Liver (tissue), 9 donors: ENCODE results near the gene TTLL7. TPM values are rescaled to one million over a fixed set of nuclear protein-coding genes. Genes with fewer than 3 reads are reported as not detected.

ENCODE experiments used
- DNase-seq: peaks from one replicate; pipeline ENCODE4 v3.0.0-alpha.2; 2017; ENCODE audit warnings: low spot score
- H3K27ac ChIP-seq, 2 donors: one replicate each; pipeline ENCODE4 v1.7.0; 2013; ENCODE audit warnings: inconsistent platforms in 2 of 2, low read length in 2 of 2, control low read depth in 1 of 2, low read depth in 1 of 2, mild to moderate bottlenecking in 1 of 2
- H3K27me3 ChIP-seq, 4 donors: one replicate each; pipeline versions ENCODE4 v1.6.1 to v1.7.0; 2013; ENCODE audit warnings: low read length in 3 of 4, inconsistent platforms in 1 of 4, mild to moderate bottlenecking in 1 of 4, moderate library complexity in 1 of 4; ENCODE audit not compliant: control insufficient read depth in 4 of 4, insufficient read depth in 4 of 4
- H3K36me3 ChIP-seq, 4 donors: one replicate each; pipeline versions ENCODE4 v1.6.1 to v1.7.0; 2013; ENCODE audit warnings: low read length in 3 of 4, mild to moderate bottlenecking in 3 of 4, low read depth in 1 of 4, moderate library complexity in 1 of 4; ENCODE audit not compliant: control insufficient read depth in 4 of 4, insufficient read depth in 3 of 4
- H3K4me1 ChIP-seq, 4 donors: one replicate each; pipeline versions ENCODE4 v1.6.1 to v1.7.0; 2013; ENCODE audit warnings: low read length in 3 of 4, mild to moderate bottlenecking in 3 of 4, moderate library complexity in 1 of 4; ENCODE audit not compliant: control insufficient read depth in 4 of 4, insufficient read depth in 4 of 4
- H3K4me3 ChIP-seq, 3 donors: one replicate each; pipeline versions ENCODE4 v1.6.1 to v1.7.0; 2013; ENCODE audit warnings: low read length in 3 of 3, control low read depth in 1 of 3, low read depth in 1 of 3, mild to moderate bottlenecking in 1 of 3
- H3K9ac ChIP-seq, 2 donors: one replicate each; pipeline ENCODE4 v1.7.0; 2013; ENCODE audit warnings: low read length in 2 of 2, mild to moderate bottlenecking in 2 of 2, moderate library complexity in 2 of 2, control low read depth in 1 of 2, low read depth in 1 of 2
- H3K9me3 ChIP-seq, 4 donors: one replicate each; pipeline versions ENCODE4 v1.6.1 to v1.7.0; 2013; ENCODE audit warnings: low read length in 3 of 4; ENCODE audit not compliant: control insufficient read depth in 4 of 4
- EGR1 ChIP-seq, 2 donors: IDR thresholded peaks; 2 replicates each; pipeline ENCODE4 v1.6.1; 2016 to 2018; ENCODE audit warnings: antibody characterized with exemption in 2 of 2, low read depth in 2 of 2
- FOXA1 ChIP-seq: IDR thresholded peaks from 2 replicates; pipeline ENCODE4 v1.6.1; 2016; ENCODE audit warnings: antibody characterized with exemption
- HNF4A ChIP-seq, 2 donors: conservative IDR thresholded peaks; 2 replicates each; pipeline ENCODE4 v1.6.1; 2016; ENCODE audit warnings: antibody characterized with exemption in 2 of 2, mild to moderate bottlenecking in 2 of 2
- JUND ChIP-seq, 2 donors: IDR thresholded peaks; 2 replicates each; pipeline ENCODE4 v1.6.1; 2016; ENCODE audit warnings: antibody characterized with exemption in 2 of 2
- MAX ChIP-seq: IDR thresholded peaks from 2 replicates; pipeline ENCODE4 v1.6.1; 2016; ENCODE audit warnings: antibody characterized with exemption
- NR2F2 ChIP-seq: IDR thresholded peaks from 2 replicates; pipeline ENCODE4 v1.6.1; 2016; ENCODE audit warnings: antibody characterized with exemption
- RAD21 ChIP-seq, 2 donors: IDR thresholded peaks; 2 replicates each; pipeline ENCODE4 v1.6.1; 2016; ENCODE audit warnings: antibody characterized with exemption in 2 of 2, mild to moderate bottlenecking in 2 of 2
- RXRA ChIP-seq, 2 donors: IDR thresholded peaks; 2 replicates each; pipeline ENCODE4 v1.6.1; 2017 to 2018; ENCODE audit warnings: antibody characterized with exemption in 2 of 2, mild to moderate bottlenecking in 1 of 2
- SP1 ChIP-seq: IDR thresholded peaks from 2 replicates; pipeline ENCODE4 v1.6.1; 2018; ENCODE audit warnings: antibody characterized with exemption, mild to moderate bottlenecking
- TAF1 ChIP-seq: conservative IDR thresholded peaks from 2 replicates; pipeline ENCODE4 v1.6.1; 2016; ENCODE audit warnings: antibody characterized with exemption, mild to moderate bottlenecking
- YY1 ChIP-seq: IDR thresholded peaks from 2 replicates; pipeline ENCODE4 v1.6.1; 2016; ENCODE audit warnings: antibody characterized with exemption, mild to moderate bottlenecking
- WGBS: extraction: QIAGEN DNeasy Blood & Tissue Kit; methylation state at CpG from one replicate; pipeline ENCODE4 v1.1.7; 2013; 5-methylcytosine and 5-hydroxymethylcytosine counted together
- polyA plus RNA-seq, 2 donors: library from polyadenylated mRNA; stranded (reverse) in 1 of 2; unstranded in 1 of 2; fragments of 200-250 nt in 1 of 2; fragments of >200 nt in 1 of 2; fragmentation: Nextera tagmentation in 1 of 2; extraction: Ambion mirVana in 1 of 2; gene quantifications; one replicate each; pipeline versions ENCODE4 v1.2.1 to v1.2.3, GENCODE V29; 2013 to 2015
- total RNA-seq, 2 donors: library from RNA; depleted of rRNA; stranded (reverse); fragments of >200 nt; gene quantifications; one replicate each; pipeline ENCODE4 v1.2.3, GENCODE V29; 2014
- TF ChIP-seq, protein P1 (sequence below): IDR thresholded peaks from 2 replicates; pipeline ENCODE4 v1.6.1; 2016; ENCODE audit warnings: antibody characterized with exemption
- TF ChIP-seq, protein P2 (sequence below): fragments of 150-350 bp; IDR thresholded peaks from 2 replicates; pipeline ENCODE4 v1.5.1; 2017; ENCODE audit warnings: improper control_type of control experiment, low read depth, low read length; ENCODE audit not compliant: missing input control
- TF ChIP-seq, protein P3 (sequence below): IDR thresholded peaks from 2 replicates; pipeline ENCODE4 v1.6.1; 2016; ENCODE audit warnings: antibody characterized with exemption, mild to moderate bottlenecking
- TF ChIP-seq, protein P4 (sequence below): IDR thresholded peaks from 2 replicates; pipeline ENCODE4 v1.6.1; 2016; ENCODE audit warnings: antibody characterized with exemption
- donor health status: healthy.
- donor health status: healthy.
- donor health status: healthy.
- donor health status: healthy.
- donor health status: healthy.

TTLL7 gene
- total and polyA plus RNA-seq, 4 donors: 1.1 to 6.0 (median 1.9) TPM

DNA sequence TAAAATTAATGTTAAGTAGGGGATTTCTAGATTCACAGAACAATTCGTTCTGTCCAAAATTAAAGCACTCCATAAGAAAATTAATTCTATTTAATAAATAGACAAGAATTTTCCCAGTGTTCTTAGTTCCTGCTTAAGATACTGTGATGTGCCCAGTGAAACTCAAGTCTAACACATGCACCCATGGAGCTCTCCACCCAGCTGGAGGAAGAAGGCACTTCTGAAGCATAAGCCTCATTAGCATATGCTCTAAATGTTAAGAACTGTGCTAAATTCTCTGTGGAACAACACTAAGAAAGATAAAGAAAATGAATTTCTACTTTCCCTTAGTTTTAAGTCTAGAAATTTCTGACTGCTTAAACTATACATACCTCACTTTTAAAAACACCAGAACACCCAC, 71.2 kb downstream of the TTLL7 start:
- TF ChIP-seq SP1 (no peak), NR2F2 (no peak), MAX (no peak), TAF1 (no peak), YY1 (no peak), FOXA1 (no peak), JUND (IDR thresholded peaks at IDR 0.05) (no peak), RAD21 (IDR thresholded peaks at IDR 0.05) (no peak), RXRA (IDR thresholded peaks at IDR 0.05) (no peak), EGR1 (IDR thresholded peaks at IDR 0.05; ENCODE audit: low read depth in 2 of 2) (no peak)
- TF ChIP-seq, protein P1, sequence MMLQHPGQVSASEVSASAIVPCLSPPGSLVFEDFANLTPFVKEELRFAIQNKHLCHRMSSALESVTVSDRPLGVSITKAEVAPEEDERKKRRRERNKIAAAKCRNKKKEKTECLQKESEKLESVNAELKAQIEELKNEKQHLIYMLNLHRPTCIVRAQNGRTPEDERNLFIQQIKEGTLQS: no peak
- TF ChIP-seq, protein P2, sequence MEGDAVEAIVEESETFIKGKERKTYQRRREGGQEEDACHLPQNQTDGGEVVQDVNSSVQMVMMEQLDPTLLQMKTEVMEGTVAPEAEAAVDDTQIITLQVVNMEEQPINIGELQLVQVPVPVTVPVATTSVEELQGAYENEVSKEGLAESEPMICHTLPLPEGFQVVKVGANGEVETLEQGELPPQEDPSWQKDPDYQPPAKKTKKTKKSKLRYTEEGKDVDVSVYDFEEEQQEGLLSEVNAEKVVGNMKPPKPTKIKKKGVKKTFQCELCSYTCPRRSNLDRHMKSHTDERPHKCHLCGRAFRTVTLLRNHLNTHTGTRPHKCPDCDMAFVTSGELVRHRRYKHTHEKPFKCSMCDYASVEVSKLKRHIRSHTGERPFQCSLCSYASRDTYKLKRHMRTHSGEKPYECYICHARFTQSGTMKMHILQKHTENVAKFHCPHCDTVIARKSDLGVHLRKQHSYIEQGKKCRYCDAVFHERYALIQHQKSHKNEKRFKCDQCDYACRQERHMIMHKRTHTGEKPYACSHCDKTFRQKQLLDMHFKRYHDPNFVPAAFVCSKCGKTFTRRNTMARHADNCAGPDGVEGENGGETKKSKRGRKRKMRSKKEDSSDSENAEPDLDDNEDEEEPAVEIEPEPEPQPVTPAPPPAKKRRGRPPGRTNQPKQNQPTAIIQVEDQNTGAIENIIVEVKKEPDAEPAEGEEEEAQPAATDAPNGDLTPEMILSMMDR: no peak
- TF ChIP-seq, protein P3, sequence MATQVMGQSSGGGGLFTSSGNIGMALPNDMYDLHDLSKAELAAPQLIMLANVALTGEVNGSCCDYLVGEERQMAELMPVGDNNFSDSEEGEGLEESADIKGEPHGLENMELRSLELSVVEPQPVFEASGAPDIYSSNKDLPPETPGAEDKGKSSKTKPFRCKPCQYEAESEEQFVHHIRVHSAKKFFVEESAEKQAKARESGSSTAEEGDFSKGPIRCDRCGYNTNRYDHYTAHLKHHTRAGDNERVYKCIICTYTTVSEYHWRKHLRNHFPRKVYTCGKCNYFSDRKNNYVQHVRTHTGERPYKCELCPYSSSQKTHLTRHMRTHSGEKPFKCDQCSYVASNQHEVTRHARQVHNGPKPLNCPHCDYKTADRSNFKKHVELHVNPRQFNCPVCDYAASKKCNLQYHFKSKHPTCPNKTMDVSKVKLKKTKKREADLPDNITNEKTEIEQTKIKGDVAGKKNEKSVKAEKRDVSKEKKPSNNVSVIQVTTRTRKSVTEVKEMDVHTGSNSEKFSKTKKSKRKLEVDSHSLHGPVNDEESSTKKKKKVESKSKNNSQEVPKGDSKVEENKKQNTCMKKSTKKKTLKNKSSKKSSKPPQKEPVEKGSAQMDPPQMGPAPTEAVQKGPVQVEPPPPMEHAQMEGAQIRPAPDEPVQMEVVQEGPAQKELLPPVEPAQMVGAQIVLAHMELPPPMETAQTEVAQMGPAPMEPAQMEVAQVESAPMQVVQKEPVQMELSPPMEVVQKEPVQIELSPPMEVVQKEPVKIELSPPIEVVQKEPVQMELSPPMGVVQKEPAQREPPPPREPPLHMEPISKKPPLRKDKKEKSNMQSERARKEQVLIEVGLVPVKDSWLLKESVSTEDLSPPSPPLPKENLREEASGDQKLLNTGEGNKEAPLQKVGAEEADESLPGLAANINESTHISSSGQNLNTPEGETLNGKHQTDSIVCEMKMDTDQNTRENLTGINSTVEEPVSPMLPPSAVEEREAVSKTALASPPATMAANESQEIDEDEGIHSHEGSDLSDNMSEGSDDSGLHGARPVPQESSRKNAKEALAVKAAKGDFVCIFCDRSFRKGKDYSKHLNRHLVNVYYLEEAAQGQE: no peak
- H3K27ac ChIP-seq: no peak overlapping the region
- DNase-seq: no peak
- H3K36me3 ChIP-seq: no peaks in the 10 kb centered on the region
- peaks cover 0 to 3% (median under 1%) of the 10 kb centered on the region in 4 donors for H3K4me1 ChIP-seq
- H3K9me3 ChIP-seq: no peaks in the 10 kb centered on the region
- H3K4me3 ChIP-seq: no peak overlapping the region
- H3K27me3 ChIP-seq: no peaks in the 10 kb centered on the region
- no peak overlapping the region for H3K9ac ChIP-seq
- 80% methylated on average over 1 of the region's 1 CpG for WGBS

- Histone ChIP-seq H3K27ac (no peak overlapping the region), H3K4me1 (peaks cover 0 to 3% (median under 1%) of the 10 kb centered on the region in 4 donors), H3K4me3 (no peak overlapping the region), H3K9ac (no peak overlapping the region), H3K9me3 (no peaks in the 10 kb centered on the region), H3K36me3 (no peaks in the 10 kb centered on the region), H3K27me3 (no peaks in the 10 kb centered on the region)
- no peak for TF ChIP-seq MAX
- no peak for TF ChIP-seq FOXA1
- TF ChIP-seq, protein P4, sequence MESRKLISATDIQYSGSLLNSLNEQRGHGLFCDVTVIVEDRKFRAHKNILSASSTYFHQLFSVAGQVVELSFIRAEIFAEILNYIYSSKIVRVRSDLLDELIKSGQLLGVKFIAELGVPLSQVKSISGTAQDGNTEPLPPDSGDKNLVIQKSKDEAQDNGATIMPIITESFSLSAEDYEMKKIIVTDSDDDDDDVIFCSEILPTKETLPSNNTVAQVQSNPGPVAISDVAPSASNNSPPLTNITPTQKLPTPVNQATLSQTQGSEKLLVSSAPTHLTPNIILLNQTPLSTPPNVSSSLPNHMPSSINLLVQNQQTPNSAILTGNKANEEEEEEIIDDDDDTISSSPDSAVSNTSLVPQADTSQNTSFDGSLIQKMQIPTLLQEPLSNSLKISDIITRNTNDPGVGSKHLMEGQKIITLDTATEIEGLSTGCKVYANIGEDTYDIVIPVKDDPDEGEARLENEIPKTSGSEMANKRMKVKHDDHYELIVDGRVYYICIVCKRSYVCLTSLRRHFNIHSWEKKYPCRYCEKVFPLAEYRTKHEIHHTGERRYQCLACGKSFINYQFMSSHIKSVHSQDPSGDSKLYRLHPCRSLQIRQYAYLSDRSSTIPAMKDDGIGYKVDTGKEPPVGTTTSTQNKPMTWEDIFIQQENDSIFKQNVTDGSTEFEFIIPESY: no peak
- TF ChIP-seq, protein P3: no peak
- no peak for TF ChIP-seq HNF4A (conservative IDR thresholded peaks at IDR 0.05)
- TF ChIP-seq, protein P1: no peak
- no peak for DNase-seq
Measured at GRCh38 chr1:83927061-83927460, 71.9 kb downstream of the TTLL7 start.
